ENCODE results near the gene GGA3.
A peak's percentile ranks its signal among the peaks of the same experiment; 100 is the strongest.
"Not testable (repeated sequence)": the region's sequence is repeated elsewhere in the genome, so short reads cannot be mapped to it uniquely, and the experiment has no call there.

GGA3 gene, protein sequence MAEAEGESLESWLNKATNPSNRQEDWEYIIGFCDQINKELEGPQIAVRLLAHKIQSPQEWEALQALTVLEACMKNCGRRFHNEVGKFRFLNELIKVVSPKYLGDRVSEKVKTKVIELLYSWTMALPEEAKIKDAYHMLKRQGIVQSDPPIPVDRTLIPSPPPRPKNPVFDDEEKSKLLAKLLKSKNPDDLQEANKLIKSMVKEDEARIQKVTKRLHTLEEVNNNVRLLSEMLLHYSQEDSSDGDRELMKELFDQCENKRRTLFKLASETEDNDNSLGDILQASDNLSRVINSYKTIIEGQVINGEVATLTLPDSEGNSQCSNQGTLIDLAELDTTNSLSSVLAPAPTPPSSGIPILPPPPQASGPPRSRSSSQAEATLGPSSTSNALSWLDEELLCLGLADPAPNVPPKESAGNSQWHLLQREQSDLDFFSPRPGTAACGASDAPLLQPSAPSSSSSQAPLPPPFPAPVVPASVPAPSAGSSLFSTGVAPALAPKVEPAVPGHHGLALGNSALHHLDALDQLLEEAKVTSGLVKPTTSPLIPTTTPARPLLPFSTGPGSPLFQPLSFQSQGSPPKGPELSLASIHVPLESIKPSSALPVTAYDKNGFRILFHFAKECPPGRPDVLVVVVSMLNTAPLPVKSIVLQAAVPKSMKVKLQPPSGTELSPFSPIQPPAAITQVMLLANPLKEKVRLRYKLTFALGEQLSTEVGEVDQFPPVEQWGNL

DNA sequence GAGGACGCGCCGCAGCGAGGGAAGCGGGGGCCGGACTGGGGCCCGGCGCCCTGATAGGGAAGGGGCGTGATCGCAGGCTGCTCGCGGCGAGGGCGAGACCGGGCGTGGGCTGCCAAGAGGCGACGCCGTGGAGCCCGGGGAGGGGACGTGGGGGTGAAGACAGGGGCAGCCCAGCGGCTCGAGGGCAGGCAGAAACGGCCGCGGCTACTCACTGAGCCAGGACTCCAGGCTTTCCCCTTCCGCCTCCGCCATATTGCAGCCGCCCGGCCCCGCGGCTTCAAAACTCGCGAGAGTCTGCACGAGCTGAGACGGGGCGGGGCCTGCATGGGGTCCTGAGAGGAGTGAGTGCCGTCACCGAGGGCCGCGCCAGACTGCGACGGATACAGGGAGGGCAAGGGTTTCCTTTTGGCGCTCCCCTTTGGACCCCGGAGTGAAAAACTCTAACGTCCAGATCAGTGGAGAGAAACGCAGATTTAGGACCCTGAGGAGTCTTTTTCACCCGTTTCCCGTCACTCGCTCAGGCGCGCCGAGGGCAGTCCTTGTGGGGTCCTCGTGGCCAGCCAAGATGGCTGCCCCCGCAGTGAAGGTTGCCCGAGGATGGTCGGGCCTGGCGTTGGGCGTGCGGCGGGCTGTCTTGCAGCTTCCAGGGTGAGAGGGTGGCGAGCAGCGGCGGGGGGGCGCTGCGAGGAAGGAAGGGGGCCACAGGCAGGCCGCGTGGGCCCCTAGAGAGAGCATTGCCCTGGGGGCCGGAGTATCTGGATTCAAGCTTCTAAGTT, at the start of gene GGA3, which contains the start of gene MRPS7:
Gene GGA3, minus strand, starts transcription at position 271 of the 776 bp plus-strand sequence. Its CDS starts 19 bp downstream, at position 252.
Gene MRPS7, plus strand, starts transcription at position 544 of the 776 bp plus-strand sequence. Its CDS starts 22 bp downstream, at position 566.
- DNase-seq (ENCODE audit: low spot score), result peak; percentile 95

DNA sequence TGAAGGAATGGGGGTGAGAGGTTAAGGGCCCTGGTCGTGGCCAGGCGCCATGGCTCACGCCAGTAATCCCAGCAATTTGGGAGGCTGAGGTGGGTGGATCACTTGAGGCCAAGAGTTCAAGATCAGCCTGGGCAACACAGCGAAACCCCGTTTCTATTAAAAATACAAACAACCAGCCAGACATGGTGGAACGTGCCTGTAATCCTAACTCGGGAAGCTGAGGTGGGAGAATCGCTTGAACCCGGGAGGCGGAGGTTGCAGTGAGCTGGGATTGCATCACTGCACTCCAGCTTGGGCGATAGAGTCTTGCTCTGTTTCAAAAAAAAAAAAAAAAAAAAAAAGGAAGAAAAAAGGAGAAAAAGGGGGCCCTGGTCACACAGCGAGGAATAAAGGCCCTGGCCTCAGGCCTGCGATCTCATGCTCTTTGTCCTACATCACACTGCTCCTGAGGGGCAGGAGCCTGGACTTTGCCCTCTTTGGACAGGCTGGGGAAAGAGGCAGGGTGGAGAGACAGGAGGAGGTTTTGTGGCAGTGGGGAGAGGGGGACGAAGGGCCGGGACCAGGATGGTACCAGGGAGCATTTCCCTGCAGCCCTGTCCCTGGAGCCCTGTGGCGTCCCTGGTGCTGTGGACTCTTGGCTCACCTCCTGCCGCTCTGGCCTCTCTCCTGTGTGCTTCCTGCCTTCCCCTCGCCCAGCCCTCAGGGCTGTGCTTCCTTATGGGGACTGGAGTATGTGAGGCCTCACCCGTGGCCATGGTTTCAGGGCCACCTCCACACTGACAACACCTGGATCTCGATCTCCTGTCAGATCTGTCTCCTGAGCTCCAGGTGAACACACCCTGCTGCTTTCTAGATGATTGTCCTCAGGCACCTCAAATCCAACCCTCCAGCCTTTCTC, 47.6 kb upstream of the GGA3 start:
- DNase-seq (ENCODE audit: low spot score), result no peak

DNA sequence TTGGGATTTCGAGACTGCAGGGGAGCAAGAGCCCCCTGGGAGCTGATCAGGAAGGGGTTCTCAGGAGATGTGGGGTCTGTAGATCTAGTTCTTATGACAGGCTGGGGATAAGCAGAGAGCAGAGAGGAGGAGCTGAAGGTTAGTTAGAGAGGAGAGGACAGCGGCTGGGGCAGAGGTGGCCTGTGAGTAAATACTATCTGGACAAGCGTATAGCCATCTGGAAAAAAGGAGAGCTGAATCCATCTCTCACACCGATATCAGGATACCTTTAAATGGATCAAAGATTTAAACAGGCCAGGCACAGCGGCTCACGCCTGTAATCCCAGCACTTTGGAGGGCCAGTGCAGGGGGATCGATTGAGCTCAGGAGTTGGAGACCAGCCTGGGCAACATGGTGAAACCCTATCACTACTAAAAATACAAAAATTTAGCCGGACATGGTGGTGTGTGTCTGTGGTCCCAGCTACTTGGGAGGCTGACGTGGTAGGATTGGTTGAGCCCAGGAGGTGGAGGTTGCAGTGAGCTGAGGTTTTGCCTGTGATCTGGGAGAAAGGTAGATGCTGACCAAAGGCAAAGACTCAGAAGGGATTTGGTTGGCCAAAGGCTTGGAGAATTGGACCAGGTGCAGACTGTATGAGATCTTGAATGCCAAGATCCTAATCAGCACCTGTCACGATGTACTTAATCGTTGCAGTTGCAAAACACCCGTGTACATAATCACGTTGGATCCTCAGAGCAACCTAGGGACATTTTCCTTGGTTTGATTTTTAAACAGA, 46.7 kb upstream of the GGA3 start:
- DNase-seq (ENCODE audit: low spot score), result no peak

DNA sequence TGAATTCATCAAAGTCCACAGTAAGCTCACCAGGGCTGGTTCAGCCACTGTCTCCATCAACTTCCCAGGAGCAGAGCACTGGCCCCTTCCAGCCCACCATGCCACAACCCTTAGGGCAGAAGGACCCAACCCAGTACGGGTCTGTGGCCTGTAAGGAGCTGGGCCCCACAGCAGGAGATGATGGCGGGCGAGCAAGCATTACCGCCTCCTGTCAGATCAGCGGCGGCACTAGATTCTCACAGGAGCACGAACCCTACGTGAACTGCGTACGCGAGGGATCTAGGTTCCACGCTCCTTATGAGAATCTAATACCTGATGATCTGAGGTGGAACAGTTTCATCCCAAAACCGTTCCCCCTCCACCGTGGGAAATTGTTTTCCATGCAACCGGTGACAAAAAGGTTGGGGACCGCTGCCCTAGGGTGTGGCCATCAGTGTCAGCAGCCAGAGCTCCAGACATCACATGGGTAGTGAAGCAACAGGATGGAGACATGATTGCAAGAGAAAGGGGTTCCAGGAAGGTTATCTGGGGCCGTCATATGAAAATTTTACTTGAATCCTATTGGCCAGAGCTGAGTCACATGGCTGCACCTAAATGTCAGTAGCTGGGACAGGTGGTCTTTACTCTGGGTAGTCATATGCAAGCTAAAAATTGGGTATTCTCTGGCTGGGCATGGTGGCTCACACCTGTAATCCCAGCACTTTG, 40.2 kb upstream of the GGA3 start:
- DNase-seq (ENCODE audit: low spot score), result no peak

DNA sequence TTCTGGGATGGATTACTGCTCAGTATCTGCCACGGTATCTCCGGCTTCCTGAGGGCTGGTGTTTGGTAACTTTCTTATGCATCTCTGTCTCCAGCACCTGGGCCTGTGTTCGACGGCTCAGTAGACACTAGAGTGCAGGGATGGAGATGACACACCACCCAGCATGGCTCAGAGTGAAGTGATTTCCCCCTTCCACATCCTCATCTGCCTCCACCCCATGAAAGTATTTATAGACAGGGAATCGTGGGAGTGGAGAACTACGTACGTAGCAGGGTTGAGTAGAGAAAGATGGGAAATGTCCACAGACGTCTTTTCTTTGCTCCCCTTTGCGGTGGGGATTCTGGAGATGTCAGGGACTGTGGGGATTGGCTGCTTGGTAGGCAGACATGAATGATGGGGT, 39.6 kb upstream of the GGA3 start:
- no peak for DNase-seq (ENCODE audit: low spot score)

DNA sequence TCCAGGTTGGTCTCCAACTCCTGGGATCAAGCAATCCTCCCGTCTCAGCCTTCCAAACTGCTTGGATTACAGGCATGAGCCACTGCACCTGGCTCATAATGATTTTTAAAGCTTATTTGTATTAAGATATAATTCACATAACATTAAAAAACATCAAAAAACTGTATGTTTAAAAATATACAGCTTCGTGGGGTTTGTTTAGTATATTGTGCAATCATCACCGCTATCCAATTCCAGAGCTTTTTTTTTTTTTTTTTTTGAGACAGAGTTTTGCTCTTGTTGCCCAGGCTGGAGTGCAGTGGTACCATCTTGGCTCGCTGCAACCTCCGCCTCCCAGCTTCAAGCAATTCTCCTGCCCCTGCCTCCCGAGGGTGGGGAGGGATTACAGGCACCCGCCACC, 38.9 kb upstream of the GGA3 start:
- DNase-seq (ENCODE audit: low spot score), result no peak

DNA sequence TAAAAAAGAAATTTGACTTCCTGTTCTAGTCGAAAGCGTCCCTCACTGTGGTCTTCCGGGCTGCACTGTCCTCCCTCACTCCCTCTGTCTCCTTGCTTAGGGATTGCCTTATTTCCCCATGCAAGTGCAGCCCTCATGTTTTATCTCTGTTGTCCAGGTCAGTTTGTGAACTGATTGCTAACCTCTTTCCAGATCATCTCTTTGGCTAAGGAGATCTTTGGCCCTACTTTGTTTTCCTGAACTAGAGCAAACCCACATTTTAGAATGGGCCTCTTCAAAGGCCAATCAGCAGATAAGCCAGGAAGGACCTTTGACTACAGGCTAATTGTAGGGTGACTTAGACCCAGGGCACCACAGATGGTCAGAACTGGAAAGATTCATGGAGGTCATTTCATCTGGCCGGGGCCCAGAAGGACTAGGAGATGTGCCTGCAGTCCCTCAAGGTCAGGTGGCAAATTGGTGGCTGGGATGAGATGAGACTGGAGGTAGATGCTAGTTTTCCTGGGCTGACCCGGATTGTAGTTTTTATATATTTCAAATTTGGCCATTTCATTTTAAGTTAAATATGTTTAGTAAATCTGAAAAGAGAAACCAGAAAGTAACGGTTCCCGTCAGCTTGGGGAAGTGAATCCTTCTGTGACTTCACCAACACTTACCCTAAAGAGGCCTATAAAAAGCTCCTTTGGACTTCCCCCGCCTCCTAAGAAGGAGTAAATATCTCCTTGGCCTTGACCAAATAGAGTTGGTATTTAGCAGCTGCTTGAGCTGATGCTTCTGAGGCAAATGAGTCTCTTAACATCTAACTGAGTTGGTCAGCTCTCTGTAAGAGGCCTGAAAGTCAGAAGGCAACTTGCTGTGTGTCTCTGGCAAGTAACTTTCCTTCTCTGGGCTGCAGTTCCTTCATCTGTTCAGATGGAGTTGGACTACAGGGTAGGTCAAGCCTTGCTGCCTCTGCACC, 34.1 kb upstream of the GGA3 start:
- DNase-seq (ENCODE audit: low spot score), result peak; percentile 10

DNA sequence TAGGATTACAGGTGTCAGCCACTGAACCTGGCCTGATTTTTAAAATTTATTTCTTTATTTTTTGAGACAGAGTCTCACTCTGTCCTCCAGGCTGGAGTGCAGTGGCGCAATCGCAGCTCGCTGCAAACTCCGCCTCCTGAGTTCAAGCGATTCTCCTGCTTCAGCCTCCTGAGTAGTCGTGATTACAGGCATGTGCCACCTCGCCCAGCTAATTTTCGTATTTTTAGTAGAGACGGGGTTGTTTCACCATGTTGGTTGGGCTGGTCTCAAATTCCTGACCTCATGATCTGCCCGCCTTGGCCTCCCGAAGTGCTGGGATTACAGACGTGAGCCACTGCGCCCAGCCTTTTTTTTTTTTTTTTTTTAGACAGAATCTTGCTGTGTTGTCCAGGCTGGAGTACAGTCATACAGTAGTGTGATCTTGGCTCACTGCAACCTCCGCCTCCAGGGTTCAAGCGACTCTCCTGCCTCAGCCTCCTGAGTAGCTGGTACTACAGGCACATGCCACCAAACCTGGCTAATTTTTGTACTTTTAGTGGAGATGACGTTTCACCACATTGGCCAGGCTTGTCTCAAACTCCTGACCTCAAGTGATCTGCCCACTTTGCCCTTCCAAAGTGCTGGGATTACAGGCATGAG, 31.5 kb upstream of the GGA3 start:
- DNase-seq (ENCODE audit: low spot score), result not testable (repeated sequence)

DNA sequence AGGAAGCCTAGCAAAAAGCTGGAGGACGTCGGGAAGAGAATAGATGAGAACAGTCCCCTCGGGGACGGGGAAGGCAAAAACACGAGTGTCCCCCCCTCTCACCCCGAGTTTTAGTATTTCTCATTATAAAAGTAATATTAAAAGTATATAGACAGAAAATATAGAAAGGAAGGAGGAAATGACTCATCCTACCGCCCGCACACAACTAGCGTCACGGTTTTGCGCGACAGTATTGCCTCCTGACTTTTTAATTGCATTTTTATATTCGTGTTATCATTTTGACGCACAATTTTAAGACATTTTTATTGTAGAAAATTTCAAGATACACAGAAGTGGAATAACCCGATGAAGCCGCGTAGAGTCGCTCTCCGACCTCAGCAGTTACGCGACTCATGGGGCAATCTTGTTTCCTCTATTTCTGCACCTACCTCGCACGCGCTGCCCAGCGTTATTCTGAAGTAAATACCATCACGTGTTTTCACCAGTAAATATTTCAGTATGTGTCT, 28.5 kb upstream of the GGA3 start:
- DNase-seq (ENCODE audit: low spot score), result peak; percentile 55

DNA sequence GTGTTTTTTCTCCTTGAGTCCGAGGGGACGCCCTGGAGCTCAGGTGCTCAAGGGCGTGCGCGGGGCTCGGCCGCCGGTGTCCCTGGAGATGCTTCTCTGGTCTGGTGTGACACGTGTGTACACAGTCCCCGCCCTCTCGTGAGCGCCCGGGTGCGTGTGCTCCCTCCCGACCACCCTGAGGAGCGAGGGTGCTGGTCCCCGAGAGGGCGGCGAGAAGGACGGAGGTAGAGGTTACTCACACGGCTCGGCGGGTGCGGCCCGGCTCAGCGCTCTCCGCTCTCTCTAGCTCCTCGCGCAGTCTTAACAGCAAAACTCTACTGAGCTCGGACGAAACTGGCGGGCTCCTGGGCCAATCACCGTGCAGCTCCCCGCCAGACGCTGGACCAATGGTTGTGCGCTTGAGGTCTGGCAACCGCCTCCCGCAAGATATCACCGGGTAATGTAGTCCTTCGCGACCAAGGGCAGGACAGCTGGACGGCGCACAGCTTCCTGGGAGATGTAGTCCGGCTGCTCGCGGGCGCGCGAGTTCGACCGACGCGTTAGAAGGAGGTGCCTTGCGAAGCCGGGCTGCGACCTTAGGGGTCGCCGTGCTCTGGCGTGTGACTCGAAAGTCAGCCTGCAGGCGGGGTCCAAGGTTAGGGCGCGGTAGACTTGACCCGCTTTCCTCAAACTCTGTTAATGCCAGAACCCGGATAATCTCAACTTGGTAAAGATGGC, 27.9 kb upstream of the GGA3 start, which contains the start of gene SLC25A19:
Gene SLC25A19, minus strand, starts transcription at position 319 of the 717 bp plus-strand sequence. CDS start 2,669 bp downstream, outside the sequence.
- DNase-seq (ENCODE audit: low spot score), result peak; percentile 97

DNA sequence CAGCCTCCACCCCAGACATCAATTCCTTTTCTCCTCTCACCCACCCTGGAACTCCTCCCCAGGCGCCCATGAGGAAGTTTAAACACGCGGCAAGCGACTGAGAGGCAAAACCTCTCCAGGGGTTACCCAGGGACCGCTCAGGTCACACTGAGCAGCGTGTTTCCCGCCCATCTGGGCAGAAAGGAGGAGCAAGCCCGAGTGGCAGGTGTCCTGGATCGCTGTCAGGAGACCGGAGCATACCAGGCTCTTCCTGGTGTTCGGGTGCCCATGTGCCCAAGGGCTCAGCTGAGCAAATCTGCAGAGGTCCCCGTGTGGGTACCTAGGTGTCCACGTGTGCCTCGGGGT, 27.3 kb upstream of the GGA3 start:
- no peak for DNase-seq (ENCODE audit: low spot score)

DNA sequence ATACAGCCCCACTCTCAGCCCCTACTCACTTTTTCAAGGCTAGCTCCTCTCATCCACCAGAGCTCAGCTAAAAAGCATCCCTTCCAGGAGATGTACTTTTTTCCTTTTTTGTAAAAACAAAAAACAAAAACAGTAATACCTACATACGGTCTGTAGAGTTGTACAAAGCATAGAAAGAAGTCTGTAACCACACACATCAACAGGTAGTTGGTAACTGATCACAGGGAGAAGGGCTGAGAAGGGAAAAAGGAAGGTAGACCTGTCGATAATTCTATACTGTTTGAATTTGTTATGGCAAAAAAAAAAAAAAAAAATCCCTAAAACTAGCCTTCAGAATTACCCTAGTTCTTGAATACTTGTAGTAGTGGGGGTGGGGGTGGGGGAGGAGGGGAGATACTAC, 27.0 kb upstream of the GGA3 start:
- DNase-seq (ENCODE audit: low spot score), result no peak

DNA sequence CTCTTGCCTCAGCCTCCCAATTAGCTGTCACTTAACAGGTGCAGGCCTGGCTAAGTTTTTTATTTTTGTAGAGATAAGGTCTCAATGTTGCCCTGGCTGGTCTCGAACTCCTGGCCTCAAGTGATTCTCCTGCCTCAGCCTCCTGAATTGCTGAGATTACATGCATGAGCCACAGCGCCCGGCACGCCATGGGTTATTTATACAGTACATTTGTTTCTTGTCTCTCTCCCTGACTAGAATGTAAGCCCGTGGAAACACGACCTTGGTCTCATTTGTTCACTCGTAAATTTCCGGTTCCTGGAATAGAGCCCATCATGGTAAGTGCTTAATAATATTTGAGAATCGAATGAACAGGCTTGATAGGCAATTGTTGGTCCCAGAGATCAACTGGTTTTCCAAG, 25.8 kb upstream of the GGA3 start:
- DNase-seq (ENCODE audit: low spot score), result no peak

DNA sequence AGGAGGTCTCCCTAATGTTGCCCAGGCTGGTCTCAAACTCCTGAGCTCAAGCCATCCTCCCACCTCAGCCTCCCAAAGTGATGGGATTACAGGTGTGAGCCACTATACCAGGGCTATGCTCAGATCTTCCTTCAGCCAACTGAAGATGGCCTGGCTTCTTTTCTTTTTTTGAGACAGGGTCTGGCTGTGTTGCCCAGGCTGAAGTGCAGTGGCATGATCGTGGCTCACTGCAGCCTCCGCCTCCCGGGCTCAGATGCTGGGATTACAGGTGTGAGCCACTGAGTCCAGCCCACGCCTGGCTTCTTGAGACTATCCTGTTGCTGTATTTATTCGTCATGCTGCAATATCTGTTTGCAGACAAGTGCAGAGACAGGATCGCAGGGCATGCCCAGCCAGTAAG, 23.7 kb upstream of the GGA3 start:
- no peak for DNase-seq (ENCODE audit: low spot score)

DNA sequence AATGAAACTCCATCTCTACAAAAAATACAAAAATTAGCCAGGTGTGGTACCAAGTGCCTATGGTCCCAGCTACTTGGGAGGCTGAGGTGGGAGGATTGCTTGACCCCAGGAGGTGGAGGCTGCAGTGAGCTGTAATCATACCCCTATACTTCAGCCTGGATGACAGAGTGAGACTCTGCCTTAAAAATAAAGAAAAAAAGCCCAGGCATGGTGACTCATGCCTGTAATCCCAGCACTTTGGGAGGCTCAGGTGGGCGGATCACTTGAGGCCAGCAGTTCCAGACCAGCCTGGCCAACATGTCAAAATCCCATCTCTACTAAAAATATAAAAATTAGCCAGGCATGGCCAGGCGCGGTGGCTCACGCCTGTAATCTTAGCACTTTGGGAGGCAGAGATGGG, 18.8 kb upstream of the GGA3 start:
- DNase-seq (ENCODE audit: low spot score), result not testable (repeated sequence)

DNA sequence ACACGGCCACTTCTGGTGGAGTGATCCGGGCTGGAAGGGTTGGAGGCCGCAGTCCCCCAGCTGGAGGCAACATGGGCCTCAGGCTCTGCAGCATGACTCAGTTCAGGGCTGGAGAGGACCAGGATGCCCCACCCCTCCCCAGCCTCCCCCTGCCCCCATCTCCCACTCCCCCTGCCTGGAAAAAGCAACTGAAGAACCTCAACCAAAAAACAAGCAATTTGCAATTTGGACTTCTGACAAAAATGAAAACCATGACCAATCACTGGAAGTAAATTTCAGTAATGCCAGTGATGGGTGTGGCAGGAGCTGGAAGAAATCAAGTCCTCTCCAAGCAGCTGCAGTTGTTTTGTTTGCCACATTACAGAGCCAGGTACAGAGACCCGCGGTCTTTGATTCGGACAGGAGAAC, 16.3 kb upstream of the GGA3 start:
- no peak for DNase-seq (ENCODE audit: low spot score)

DNA sequence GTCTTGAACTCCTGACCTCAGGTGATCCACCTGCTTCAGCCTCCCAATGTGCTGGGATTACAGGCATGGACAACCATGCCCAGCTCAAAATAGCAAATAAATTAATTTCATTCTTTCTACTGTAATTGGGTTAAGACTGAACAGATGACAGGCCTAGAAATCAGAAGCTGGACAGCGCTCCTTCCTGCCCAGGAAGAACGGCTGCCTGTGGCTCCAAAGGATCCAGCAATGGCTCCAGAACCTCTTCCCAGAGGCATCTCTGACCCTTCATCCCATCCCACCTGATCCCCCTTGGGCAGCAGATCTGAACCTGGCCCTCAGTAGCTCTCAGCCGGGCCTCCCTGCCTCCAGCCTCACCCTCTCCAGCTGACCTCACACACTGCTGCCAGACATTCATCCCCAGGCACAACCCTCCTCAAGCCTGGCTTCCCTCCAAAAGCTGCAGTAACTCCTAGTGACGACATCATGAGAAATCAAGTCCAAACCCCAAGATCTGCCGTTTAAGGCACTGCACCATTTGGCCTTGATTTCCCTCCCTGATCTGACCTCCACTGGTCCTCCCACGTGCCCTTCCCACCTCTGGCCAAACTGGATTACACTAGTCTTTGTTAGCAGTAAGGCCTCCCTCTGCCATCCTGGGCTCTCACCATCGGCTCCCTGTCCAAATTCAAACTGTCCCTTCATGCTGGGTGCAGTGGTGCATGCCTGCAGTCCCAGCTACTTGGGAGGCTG, 12.7 kb upstream of the GGA3 start:
- DNase-seq (ENCODE audit: low spot score), result no peak

All from CD4-positive, alpha-beta T cell treated with Interleukin-15 for 4 hours (primary cell).